K562 (cell line): ENCODE results near the gene CPA4.
"Not testable (repeated sequence)": the region's sequence is repeated elsewhere in the genome, so short reads cannot be mapped to it uniquely, and the experiment has no call there.

Experiments used
- ATF2 ChIP-seq: sonication (generic); formaldehyde crosslinking; IDR thresholded peaks from 2 replicates; pipeline ENCODE4 v1.8.1; 2022; ENCODE audit warnings: missing genetic modification reagents
- CTCF ChIP-seq, 3 experiments: IDR thresholded peaks in 2 of 3; conservative IDR thresholded peaks in 1 of 3; 2 replicates each; pipeline ENCODE4 v1.5.1; 2011 to 2012; ENCODE audit warnings: low read length in 3 of 3, mild to moderate bottlenecking in 3 of 3, control low read depth in 2 of 3, improper control_type of control experiment in 1 of 3, inconsistent platforms in 1 of 3, low read depth in 1 of 3, mixed read lengths in 1 of 3, moderate library complexity in 1 of 3; ENCODE audit not compliant: insufficient read depth in 2 of 3
- MAZ ChIP-seq, 2 experiments: fragments of 450-650 bp in 1 of 2; sonication (generic) in 1 of 2; formaldehyde crosslinking; IDR thresholded peaks in 1 of 2; conservative IDR thresholded peaks in 1 of 2; 2 replicates each; pipeline versions ENCODE4 v1.4.0 to v1.5.0; 2020; ENCODE audit warnings: mild to moderate bottlenecking in 1 of 2, missing genetic modification reagents in 1 of 2
- NR2C2 ChIP-seq, 2 experiments: fragments of 200-800 bp in 1 of 2; sonication (Bioruptor generic) in 1 of 2; sonication (generic) in 1 of 2; formaldehyde crosslinking in 1 of 2; IDR thresholded peaks; 2 replicates each; pipeline versions ENCODE4 v1.6.1 to v1.8.0; 2016 to 2022; ENCODE audit warnings: mild to moderate bottlenecking in 1 of 2, missing compliant biosample characterization in 1 of 2, missing genetic modification characterization in 1 of 2, missing genetic modification reagents in 1 of 2
- REST ChIP-seq, 2 experiments: fragments of 450-650 bp; formaldehyde crosslinking in 1 of 2; IDR thresholded peaks; 2 replicates each; pipeline versions ENCODE4 v1.4.0 to v1.6.1; 2014 to 2020; ENCODE audit warnings: mild to moderate bottlenecking in 2 of 2, borderline replicate concordance in 1 of 2, low read depth in 1 of 2

DNA sequence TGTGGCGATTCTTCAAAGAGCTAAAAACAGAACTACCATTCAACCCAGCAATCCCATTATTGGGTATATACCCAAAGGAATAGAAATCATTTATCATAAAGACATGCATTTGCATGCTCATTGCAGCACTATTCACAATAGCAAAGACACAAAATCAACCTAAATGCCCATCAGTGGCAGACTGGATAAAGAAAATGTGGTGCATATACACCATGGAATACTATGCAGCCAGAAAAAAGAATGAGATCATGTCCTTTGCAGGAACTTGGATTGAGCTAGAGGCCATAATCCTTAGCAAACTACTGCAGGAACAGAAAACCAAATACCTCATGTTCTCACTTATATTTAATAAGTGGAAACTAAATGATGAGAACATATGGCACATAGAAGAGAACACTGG is 46.5 kb upstream of the CPA4 start:
- not testable (repeated sequence) for TF ChIP-seq CTCF (IDR thresholded peaks at IDR 0.05 in 2 of 3, conservative IDR thresholded peaks at IDR 0.05 in 1 of 3; ENCODE audit: insufficient read depth in 2 of 3, low read depth in 1 of 3, low read length in 3 of 3); REST (IDR thresholded peaks at IDR 0.05; ENCODE audit: borderline replicate concordance); REST (CRISPR knock-in tag; IDR thresholded peaks at IDR 0.05; ENCODE audit: low read depth); ATF2 (CRISPR knock-in tag); MAZ (CRISPR knock-in tag; conservative IDR thresholded peaks at IDR 0.05 in 1 of 2, IDR thresholded peaks at IDR 0.05 in 1 of 2); NR2C2 (CRISPR knock-in tag; IDR thresholded peaks at IDR 0.05); NR2C2 (tag; IDR thresholded peaks at IDR 0.05)
